GM15510 (cell line): ENCODE data around the gene BBS10.

Source experiments
- POLR2A ChIP-seq: IDR thresholded peaks from 3 replicates; pipeline ENCODE4 v1.6.1; 2011; ENCODE audit warnings: borderline replicate concordance; ENCODE audit not compliant: insufficient read length; ENCODE audit errors: extremely low read depth

BBS10 gene

DNA sequence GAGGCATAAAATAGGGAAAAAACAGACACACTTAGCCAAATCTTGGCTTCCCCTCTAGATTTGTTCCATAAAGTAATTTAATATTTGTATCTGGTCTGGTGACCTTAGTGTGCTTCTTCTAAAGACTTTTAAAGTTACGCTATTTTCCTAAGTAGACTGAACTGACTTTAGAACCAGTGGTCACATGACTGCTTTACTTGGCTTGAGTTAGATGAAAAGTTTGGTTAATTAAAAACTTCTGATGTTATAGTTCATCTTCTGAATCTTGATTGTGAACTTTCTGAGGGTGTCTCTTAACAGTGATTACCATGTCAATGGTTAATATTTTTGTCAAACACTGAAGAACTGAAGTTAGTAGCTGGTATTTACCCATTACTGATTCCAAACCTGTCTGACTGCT lies 2.6 kb downstream of the BBS10 start:
- TF ChIP-seq POLR2A: no peak

DNA sequence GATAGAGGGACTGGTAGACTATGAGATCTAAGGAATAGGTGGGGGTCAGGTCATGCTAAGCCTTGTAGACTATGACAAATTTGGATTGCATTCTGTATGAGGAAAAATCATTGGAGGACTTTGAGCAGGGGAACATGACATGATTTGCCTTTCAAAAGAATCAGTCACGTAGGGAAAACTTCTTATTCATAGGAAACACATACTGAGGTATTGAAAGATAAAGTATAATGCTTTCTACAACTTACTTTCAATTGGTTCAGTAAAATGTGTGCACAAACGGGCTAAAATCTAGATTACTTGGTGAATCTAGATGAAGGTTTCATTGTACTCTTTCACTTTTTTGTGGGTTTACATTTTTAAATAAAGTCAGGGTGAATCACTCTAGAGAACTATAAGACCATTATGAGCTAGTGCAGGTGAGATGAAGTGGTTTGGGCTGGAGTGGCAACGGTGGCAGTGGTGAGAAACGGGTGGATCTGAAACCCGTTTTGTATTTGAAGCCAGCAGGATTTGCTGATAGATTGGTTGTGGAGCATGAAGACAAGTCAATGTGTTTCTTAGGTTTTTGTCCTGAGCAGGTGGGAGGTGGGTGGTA lies 6.7 kb downstream of the BBS10 start:
- no peak for TF ChIP-seq POLR2A

DNA sequence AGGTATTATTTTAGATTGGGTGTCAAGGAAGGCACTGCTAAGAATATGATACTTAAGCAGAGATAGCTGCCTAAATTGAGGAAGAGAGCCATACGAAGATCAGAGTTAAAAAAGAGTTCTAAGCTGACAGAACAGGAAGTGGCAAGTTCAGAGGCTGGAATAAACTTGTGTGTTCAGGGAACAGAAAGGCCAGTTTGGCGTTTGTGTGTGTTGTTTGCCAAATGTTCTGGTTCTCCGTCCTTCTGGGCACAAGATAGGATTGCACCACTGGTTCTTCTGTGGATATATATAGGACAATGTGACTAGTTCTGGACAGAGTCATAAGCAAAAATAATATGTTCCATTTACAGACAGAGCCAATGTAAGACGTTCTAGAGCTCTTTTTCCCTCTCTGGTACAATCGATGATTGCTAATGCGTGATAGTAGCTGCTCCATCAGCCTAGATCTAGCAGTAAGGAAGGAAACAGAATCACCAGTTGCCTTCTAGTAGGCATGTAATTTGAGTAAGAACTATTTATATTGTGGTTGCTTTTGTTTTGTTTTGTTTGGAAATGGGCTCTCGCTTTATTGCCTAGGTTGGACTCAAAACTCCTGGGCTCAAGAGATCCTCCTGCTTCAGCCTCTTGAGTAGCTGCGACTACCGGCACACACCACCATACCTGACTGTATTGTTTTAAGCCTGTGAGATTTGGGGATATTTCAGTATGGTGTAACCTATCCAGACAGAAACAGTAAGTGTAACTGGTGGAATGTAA lies 7.4 kb downstream of the BBS10 start:
- TF ChIP-seq POLR2A: no peak

DNA sequence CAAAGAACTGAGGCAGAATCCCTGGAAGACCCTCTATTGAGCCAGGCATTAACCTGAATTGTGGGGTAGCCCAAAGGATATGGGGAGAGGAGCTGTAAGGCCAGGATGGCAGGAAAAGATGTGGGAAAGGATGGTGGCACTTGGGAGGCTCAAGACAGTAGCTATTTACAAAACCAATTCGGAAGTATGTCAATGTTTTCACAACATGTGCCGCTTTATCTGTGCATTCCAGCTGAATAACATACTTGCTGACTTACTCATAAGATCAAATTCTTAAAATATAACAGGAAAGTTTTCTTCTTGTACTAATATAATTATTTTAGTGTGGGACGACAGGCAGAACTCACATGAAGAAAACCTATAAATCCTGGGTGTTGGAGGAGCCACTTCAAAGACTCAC lies 10.6 kb downstream of the BBS10 start:
- no peak for TF ChIP-seq POLR2A

DNA sequence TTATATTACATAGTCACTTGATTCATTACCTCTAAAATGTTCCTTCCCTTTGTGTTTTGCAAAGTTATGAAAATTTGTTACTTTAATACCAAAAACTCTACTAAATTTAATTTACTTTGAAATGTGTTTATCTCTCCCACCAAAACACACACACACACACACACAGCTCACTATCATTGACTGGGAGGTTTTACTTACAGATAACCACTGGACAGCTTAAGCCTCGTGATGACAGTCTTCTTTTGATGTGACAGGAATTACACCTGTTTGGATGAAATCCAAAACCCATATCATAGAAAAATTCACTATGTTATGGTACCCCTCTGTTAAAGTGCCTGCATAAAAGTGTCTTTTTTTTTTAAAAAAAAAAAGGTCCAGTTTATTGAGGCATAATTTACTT lies 15.6 kb downstream of the BBS10 start:
- no peak for TF ChIP-seq POLR2A

DNA sequence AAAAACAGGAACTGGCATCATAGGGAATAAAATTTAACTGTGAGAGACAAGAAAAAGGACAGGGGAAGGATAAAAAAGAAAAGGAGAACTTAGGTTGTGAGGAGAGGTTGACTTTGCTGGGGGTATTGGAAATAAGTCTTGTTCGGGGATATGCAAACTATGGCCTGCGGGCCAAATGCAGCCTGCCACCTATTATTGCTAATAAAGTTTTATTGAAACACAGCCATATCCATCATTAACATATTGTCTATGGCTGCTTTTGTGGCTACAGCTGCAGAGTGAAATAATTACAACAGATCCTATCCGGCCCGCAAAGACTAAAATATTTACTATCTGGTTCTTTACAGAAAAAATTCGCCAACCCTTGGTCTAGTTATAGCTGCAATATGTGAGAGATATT lies 18.6 kb downstream of the BBS10 start:
- TF ChIP-seq POLR2A: no peak

DNA sequence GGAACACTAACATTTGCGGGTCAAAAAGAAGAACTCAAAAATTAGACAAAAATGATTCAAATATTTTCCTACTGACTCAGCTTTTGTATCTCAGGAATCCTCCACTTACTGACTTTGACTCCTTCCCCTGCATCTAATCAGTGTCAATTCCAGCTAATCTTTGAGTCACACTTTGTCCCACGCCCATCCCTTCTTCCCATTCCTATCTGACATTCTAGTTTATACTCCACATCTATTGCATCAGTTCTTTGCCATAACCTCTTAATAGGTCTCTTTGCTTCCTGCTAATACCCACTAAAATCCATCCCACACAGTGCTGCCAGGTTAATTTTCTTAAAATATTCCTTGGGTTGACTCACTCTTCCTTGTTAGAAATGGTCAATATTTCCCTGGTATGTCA lies 19.1 kb downstream of the BBS10 start:
- TF ChIP-seq POLR2A: no peak

DNA sequence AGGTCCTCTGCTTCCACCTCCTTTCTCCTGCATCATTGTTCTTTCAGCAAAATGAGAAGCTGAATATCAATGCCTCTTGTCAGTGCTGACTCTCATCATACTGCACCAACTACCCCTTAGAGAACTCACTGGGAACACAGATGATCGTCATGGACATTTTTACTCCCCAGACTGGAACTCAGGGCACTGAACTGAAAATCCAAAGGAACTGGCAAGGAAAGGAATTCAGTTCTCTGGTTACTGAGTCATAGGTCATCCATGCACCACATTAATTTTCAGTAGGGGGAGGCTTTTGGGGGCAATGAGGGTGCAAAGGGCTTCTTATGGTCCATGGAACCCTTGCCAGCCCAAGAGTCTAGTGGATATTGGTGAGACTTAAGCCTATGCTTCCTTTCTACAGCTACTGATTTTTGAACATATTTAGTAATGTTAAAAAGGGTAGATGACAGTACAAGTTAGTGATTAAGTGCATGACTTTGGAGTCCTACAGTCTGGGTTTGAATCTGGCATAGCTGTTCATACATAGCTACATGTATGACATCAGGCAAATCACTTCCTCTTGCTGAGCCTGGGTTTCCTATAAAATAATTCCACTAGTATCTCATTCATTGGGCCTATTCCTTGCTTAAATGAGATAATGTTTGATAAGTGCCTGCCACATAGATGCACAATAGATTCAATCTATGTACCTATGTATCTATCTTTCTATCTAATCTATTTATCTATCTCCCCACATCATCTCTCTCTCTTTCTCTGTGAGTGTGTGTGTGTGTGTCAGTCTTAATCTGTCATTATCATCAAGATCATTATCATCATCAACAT lies 29.2 kb downstream of the BBS10 start:
- TF ChIP-seq POLR2A: no peak

DNA sequence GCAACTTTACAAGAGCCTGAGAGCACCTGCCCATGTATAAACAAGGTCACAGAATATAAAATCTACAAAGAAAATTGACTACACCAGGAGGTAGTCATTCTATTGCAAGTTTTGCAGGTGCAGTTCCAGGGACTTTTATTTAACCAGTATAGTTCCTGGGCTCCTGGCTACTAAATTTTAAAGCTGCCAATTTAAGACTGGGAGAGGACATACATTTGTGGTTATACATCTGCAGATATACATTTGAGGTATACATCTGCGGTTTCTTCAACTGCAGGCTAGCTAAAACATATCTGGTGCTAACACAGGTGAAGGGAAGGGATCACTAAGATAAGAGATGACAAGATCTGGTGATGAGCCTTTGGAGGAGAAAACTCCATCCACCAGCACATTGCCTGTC lies 30.2 kb downstream of the BBS10 start:
- TF ChIP-seq POLR2A: no peak

DNA sequence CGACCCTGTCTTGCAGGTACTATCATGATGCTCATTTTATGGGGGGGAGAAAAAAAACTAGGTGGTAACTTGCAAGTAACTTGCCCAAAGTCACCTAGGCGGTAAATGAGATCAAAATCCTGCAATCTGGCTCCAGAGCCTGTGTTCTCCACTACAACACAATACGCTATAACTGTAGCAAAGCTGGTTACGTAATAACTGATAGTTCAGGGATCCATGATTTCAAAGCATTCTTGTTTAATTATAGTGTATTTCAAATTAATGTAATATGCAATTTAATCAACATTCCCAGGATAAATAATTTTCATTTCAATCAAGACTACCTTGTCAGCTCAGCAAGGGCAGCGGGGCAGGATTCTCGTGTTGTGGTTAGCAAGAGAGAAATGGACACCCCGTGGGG lies 31.7 kb downstream of the BBS10 start:
- no peak for TF ChIP-seq POLR2A

DNA sequence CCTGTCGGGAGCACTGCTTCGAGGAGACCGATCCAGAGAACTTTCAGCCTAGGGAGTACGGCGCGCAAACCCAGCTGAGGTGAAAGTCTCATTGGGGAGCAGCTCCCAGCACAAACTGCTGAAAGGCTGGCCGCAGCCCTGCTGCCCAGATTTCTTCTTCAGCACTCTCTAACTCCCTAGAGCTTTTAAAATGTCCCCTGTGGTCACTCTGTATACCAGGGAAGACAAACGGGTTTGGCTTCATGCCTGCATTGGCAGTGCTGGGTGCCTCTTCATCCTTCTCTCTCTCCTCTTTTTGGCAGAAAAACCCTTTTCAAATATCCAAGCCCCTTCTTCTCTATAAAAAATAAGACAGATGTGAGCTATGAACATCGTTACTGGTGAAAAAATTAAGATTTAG lies 34.9 kb downstream of the BBS10 start:
- no peak for TF ChIP-seq POLR2A

DNA sequence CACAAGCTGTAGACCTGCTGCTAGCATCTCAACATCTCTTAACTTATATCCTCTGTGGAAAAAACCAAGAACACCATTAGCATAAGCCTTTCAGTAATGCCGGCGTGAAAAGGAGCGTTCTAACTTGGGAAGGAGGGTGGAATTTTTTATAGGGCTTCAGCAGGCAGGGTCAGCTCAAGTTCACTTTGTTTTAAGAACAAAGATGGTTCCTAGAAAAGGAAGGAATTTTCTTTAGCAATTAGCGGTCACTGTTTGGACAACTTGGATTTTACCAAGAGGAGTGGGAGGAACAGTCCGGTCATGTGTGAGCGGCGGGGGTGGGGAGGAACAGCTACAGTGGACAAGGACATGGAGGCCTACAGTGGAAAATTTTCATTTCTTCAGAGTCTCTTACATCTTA lies 35.9 kb downstream of the BBS10 start:
- TF ChIP-seq POLR2A: no peak

DNA sequence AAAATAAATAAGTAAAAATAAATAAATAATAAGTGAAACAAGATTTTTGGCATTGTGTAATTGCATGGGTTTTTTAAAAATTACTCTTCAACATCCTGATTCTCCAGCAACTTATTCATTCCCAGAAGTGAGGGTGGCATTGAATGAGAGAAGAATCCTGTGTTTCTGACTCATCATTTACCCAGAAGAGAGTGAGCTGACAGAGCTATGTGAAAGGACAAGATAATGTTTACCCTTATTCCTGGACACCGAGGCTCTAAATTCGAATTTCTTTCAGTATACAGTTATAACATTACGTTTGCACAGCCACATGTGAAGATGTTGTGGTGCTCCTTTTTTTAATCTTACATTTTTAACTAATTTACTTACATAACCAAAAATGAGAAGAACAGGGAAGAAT lies 36.4 kb downstream of the BBS10 start:
- TF ChIP-seq POLR2A: no peak

DNA sequence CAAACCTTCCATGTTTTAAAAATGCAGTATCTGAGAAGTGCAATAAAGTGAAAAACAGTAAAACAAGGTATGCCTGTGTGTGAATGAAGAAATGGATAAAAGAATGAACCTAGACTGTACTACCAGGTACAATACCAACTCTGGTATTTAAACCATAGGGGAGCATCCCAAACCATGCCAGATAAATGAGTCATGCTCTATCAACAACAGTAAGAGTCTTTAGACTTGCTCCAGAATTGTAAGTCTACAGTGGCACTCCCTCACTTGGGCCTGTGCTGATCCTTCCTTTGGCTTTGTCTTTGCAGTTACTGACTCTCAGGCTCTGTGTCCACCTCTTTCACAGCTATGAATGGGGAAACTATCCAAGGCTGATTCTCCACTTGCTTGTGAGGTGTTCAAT lies 38.1 kb downstream of the BBS10 start:
- no peak for TF ChIP-seq POLR2A

DNA sequence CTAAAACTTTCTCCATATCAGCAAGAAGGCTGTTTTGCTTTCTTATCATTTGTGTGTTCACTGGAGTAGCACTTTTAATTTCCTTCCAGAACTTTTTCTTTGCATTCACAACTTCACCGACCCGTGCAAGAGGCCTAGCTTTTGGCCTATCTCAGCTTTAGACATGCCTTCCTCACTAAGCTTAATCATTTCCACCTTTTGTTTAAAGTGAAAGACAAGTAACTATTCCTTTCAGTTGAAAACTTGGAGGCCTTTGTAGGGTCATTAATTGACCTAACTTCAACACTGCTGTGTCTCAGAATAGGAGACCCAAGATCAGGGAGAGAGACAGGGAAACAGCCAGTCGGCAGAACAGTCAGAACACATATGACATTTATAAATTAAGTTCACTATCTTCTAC lies 39.3 kb downstream of the BBS10 start:
- TF ChIP-seq POLR2A: no peak

DNA sequence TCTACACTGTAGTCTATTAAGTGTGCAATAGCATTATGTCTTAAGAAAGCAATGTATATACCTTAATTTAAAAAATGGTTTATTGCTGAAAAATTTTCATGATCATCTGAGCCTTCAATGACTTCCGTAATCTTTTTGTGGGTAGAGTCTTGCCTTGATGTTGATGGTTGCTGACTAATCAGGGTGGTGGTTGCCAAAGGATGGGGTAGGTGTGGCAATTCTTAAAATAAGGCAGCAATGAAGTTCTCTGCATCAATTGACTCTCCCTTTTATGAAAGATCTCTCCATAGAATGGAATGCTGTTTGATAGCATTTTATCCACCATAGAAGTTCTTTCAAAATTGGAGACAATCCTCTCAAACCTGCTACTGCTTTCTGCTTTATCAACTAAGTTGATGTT lies 41.1 kb downstream of the BBS10 start:
- no peak for TF ChIP-seq POLR2A

DNA sequence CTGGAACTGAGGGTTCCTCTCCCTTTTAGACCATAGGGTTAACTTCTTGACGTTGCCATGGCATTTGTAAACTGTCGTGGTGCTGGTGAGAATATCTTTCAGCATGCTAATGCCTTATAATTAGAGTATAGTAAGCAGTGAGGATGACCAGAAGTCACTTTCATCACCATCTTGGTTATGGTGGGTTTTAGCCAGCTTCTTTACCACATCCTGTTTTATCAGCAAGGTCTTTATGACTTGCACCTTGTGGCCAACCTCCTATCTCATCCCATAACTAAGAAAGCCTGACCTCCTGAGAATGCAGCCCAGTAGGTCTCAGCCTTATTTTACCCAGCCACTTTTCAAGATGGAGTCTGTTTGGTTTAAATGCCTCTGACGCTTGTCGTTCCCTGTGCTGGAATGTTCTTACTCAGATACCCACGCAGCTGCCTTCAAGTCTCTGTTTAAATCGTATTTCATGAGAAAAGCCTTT lies 44.2 kb downstream of the BBS10 start:
- TF ChIP-seq POLR2A: no peak

DNA sequence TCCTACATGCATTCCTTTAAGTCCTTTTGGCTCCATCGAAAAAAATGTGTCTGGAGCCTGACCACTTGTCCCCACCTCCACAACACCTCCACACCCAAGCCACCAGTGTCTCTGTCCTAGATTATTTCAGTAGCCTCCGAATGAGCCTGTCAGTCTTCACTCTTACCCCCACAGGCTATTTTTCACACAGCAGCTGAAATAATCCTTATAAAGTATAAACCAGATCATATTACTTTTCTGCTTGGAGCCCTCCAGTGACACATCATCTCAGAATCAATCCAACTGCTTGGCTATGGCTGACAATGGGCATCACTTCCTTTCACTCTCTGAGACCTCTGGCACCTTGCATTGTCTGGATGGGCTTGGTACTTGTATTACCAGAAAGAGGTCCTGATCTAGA lies 44.9 kb downstream of the BBS10 start:
- no peak for TF ChIP-seq POLR2A
